Keratinocyte (primary cell): ENCODE data around the gene CNNM4.

Experiments used
- CTCF ChIP-seq, 3 experiments: IDR thresholded peaks in 1 of 3; conservative IDR thresholded peaks in 1 of 3; optimal IDR thresholded peaks in 1 of 3; 2 replicates in 2 of 3; 3 replicates in 1 of 3; pipeline versions ENCODE3 to v1.5.1; 2011; ENCODE audit warnings: low read length in 3 of 3, mild to moderate bottlenecking in 3 of 3, moderate library complexity in 2 of 3, control low read depth in 1 of 3, inconsistent platforms in 1 of 3; ENCODE audit not compliant: insufficient read depth in 2 of 3; ENCODE audit errors: extremely low read depth in 1 of 3
- EZH2 ChIP-seq: IDR thresholded peaks from one replicate; pipeline ENCODE4 v1.6.1; 2012; ENCODE audit warnings: inconsistent platforms, mild to moderate bottlenecking, low read length, moderate library complexity

DNA sequence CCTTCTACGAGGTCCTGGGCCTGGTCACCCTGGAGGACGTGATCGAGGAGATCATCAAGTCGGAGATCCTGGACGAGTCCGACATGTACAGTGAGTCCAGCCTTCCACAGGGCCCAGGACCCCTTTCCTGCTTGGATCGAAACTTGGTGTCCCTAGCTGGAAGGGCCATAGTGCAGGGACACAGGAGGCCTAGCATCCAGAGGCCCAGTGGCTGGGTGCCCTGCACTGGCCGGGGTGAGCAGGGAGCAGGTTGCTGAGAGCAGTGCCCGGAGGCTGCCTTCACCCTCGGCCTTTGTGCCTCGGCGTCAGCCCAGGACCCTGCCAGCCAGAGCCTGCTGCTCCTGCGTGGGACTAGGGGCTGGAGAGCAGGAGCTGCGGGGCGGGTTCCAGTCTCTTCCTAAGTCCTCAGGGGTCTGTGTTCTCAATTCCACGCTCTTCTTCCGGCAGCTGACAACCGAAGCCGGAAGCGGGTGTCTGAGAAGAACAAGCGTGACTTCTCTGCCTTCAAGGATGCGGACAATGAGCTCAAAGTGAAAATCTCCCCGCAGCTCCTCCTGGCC, 36.4 kb downstream of the CNNM4 start:
- TF ChIP-seq CTCF (optimal IDR thresholded peaks at IDR 0.05 in 1 of 3, IDR thresholded peaks at IDR 0.05 in 1 of 3, conservative IDR thresholded peaks at IDR 0.05 in 1 of 3; ENCODE audit: extremely low read depth in 1 of 3, insufficient read depth in 2 of 3, low read length in 3 of 3) (no peak), EZH2 (no peak)
